ENCODE data around the gene MUC5B.

- no peak for TF ChIP-seq CTCF (IDR thresholded peaks at IDR 0.05)
- TF ChIP-seq POLR2A (IDR thresholded peaks at IDR 0.05) = no peak
- TF ChIP-seq EP300 (IDR thresholded peaks at IDR 0.05) = no peak
These were observed 72.7 kb downstream of the MUC5B start for GRCh38 chr11:1295591-1295990.

Measured in ovary (tissue), 3 donors.